Mesothelial cell of epicardium (in vitro differentiated cells): ENCODE results near the gene ISOC2. TPM values are rescaled to one million over a fixed set of nuclear protein-coding genes. Genes with fewer than 3 reads are reported as not detected.
A peak's percentile ranks its signal among the peaks of the same experiment; 100 is the strongest.

Experiments used
- DNase-seq, 2 experiments: peaks; one replicate each; pipeline ENCODE4 v3.0.0; 2021; ENCODE audit warnings: low spot score in 2 of 2; ENCODE audit not compliant: unreplicated experiment in 2 of 2
- H3K27ac Mint-ChIP-seq: 2 replicates; pipeline ENCODE4 v1.8.0; 2021; ENCODE audit warnings: mixed read lengths
- H3K27me3 Mint-ChIP-seq: 2 replicates; pipeline ENCODE4 v1.8.0; 2021; ENCODE audit warnings: low read depth, mixed read lengths
- H3K36me3 Mint-ChIP-seq: 2 replicates; pipeline ENCODE4 v1.8.0; 2021; ENCODE audit warnings: mixed read lengths
- H3K4me1 Mint-ChIP-seq: 2 replicates; pipeline ENCODE4 v1.8.0; 2021; ENCODE audit warnings: mixed read lengths
- H3K4me3 Mint-ChIP-seq: 2 replicates; pipeline ENCODE4 v1.8.0; 2021; ENCODE audit warnings: mild to moderate bottlenecking, moderate library complexity, mixed read lengths
- H3K9me3 Mint-ChIP-seq: 2 replicates; pipeline ENCODE4 v1.8.0; 2021; ENCODE audit warnings: mixed read lengths
- CTCF ChIP-seq: fragments of 200-600 bp; sonication (generic); IDR thresholded peaks from one replicate; pipeline ENCODE4 v1.5.0; 2021; ENCODE audit warnings: antibody characterized with exemption; ENCODE audit not compliant: unreplicated experiment
- total RNA-seq: library from RNA; stranded (reverse); gene quantifications from 3 replicates; pipeline ENCODE4 v1.2.1, GENCODE V29; 2021

The ISOC2 gene
- total RNA-seq, 1 donor from 2014 or later = 35.0 TPM

- Mint-ChIP-seq H3K9me3 (no peaks in the 10 kb centered on the region), H3K27me3 (no peaks in the 10 kb centered on the region), H3K4me3 (no peak overlapping the region), H3K27ac (no peak overlapping the region), H3K4me1 (peaks cover 20% of the 10 kb centered on the region), H3K36me3 (no peaks in the 10 kb centered on the region)
- no peak for DNase-seq
- no peak for TF ChIP-seq CTCF
These were observed 34.4 kb upstream of the ISOC2 start for GRCh38 chr19:55495646-55496349.

GRCh38 chr19:55494172-55494761 is 32.8 kb upstream of the ISOC2 start:
- no peaks in the 10 kb centered on the region for H3K36me3 Mint-ChIP-seq
- TF ChIP-seq CTCF = no peak
- H3K27me3 Mint-ChIP-seq = no peaks in the 10 kb centered on the region
- peaks cover 20% of the 10 kb centered on the region for H3K4me1 Mint-ChIP-seq
- no peak for DNase-seq
- no peak overlapping the region for H3K4me3 Mint-ChIP-seq
- no peaks in the 10 kb centered on the region for H3K9me3 Mint-ChIP-seq
- no peak overlapping the region for H3K27ac Mint-ChIP-seq

- Mint-ChIP-seq H3K9me3 (no peaks in the 10 kb centered on the region), H3K36me3 (no peaks in the 10 kb centered on the region), H3K4me1 (peaks cover 14% of the 10 kb centered on the region), H3K27me3 (no peaks in the 10 kb centered on the region), H3K4me3 (no peak overlapping the region), H3K27ac (no peak overlapping the region)
- no peak for DNase-seq
- TF ChIP-seq CTCF = no peak
These were observed 32.3 kb upstream of the ISOC2 start for GRCh38 chr19:55493645-55494171.

DNA sequence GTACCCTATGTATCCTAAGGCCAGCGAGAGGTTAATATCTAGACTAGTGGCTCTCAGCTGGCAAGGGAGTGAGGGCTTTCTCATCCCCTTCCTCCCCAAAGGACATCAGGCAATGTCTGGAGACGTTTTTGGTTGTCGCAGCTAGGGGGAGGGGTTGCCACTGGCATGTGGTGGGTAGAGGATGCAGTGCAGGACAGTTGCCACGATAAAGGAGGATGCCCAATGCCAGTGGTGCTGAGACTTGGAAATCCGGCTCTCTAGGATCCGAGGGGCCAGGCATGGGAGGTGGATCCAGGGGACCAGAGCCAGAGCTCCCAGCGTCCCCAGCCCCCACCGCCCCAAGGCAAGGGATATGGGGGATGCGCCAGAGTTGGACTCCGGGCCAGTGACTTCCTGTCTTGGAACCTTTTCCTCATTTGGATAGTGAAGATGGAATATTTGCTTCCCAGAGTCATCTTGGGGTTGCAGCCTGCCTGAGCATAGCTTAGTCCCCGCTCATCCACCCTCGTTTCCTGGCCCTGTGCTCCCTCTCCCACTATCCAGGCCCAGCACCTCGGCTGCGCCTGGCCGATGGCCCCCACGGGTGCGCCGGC is 31.7 kb upstream of the ISOC2 start:
- no peak for TF ChIP-seq CTCF
- H3K9me3 Mint-ChIP-seq = no peaks in the 10 kb centered on the region

DNA sequence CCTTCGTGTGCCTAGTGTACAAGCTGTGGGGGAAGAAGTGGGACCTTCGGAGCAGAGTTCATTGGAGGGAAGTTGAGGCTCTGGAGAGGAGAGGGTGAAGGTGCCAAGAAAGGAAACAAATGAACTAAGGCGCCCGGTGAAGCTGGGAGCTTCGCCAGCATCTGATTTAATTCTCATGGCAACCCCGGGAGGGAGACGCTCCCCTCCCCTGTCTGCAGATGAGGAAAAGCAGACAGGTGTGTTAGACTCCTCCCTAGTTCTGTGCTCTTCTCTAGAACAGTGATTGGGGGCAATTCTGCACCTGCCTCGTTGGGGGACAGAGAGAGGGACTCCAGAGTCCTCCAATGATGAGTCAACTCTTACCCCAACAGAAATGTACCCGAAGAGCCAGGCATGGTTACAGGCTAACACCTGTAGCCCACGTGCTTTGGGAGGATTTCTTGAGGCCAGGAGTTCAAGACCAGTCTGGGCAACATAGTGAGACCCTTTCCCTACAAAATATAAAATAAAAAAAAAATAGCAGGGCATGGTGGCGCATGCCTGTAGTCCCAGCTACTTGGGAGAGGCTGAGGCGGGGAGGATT is 31.0 kb upstream of the ISOC2 start:
- Mint-ChIP-seq H3K27ac (peak overlapping the region; percentile 44), H3K4me3 (no peak overlapping the region), H3K27me3 (no peaks in the 10 kb centered on the region)

More for the DNA sequence above, 31.7 kb upstream of the ISOC2 start:
- H3K4me3 Mint-ChIP-seq = no peak overlapping the region
- peaks cover 13% of the 10 kb centered on the region for H3K4me1 Mint-ChIP-seq
- DNase-seq = no peak
- H3K27me3 Mint-ChIP-seq = no peaks in the 10 kb centered on the region
- no peaks in the 10 kb centered on the region for H3K36me3 Mint-ChIP-seq
- no peak overlapping the region for H3K27ac Mint-ChIP-seq

More for the DNA sequence above, 31.0 kb upstream of the ISOC2 start:
- Mint-ChIP-seq H3K4me1 (peaks cover 14% of the 10 kb centered on the region), H3K36me3 (no peaks in the 10 kb centered on the region), H3K9me3 (no peaks in the 10 kb centered on the region)
- no peak for TF ChIP-seq CTCF
- DNase-seq = no peak
